Right lobe of liver (tissue), 6 donors: ENCODE data around the gene MEOX1. TPM values are rescaled to one million over a fixed set of nuclear protein-coding genes. Genes with fewer than 3 reads are reported as not detected.
A peak's percentile ranks its signal among the peaks of the same experiment; 100 is the strongest.

Experiments
- ATAC-seq, 4 donors: fragments of 200-7000 bp; cut with Tn5 transposase; one replicate each; pipeline ENCODE4 v1.9.1; 2020; ENCODE audit warnings: mild to moderate bottlenecking in 4 of 4, moderate library complexity in 4 of 4
- DNase-seq, 3 donors: peaks; one replicate each; pipeline ENCODE4 v3.0.0-alpha.2; 2020
- H3K27ac ChIP-seq, 3 donors: fragments of 200-600 bp; one replicate each; pipeline ENCODE4 v1.8.0; 2022
- H3K27me3 ChIP-seq, 2 donors: fragments of 200-600 bp; one replicate each; pipeline ENCODE4 v1.8.0; 2022
- H3K36me3 ChIP-seq, 4 donors: fragments of 200-600 bp; sonication (generic) in 1 of 4; one replicate each; pipeline versions ENCODE4 v1.5.1 to v1.8.0; 2017 to 2022; ENCODE audit warnings: control low read depth in 1 of 4
- H3K4me1 ChIP-seq, 4 donors: fragments of 200-600 bp; sonication (generic) in 1 of 4; one replicate each; pipeline versions ENCODE4 v1.5.1 to v1.8.0; 2017 to 2022; ENCODE audit warnings: control low read depth in 1 of 4
- H3K4me3 ChIP-seq, 3 donors: fragments of 200-600 bp; one replicate each; pipeline ENCODE4 v1.8.0; 2022
- H3K9me3 ChIP-seq, 4 donors: fragments of 200-600 bp; sonication (generic) in 1 of 4; one replicate each; pipeline versions ENCODE4 v1.5.1 to v1.8.0; 2017 to 2022; ENCODE audit warnings: control low read depth in 1 of 4
- CTCF ChIP-seq, 4 donors: fragments of 200-600 bp in 3 of 4; fragments of 450-650 bp in 1 of 4; IDR thresholded peaks; one replicate each; pipeline versions ENCODE4 v1.5.1 to v1.8.0; 2016 to 2022; ENCODE audit warnings: antibody characterized with exemption in 4 of 4, mild to moderate bottlenecking in 2 of 4
- POLR2A ChIP-seq: fragments of 450-650 bp; IDR thresholded peaks from one replicate; pipeline ENCODE4 v1.6.1; 2017; ENCODE audit warnings: antibody characterized with exemption, mild to moderate bottlenecking
- WGBS: methylation state at CpG from one replicate; pipeline ENCODE4 v1.1.6; 2018; ENCODE audit warnings: low coverage, low lambda C conversion rate; ENCODE audit not compliant: insufficient coverage; ENCODE audit errors: missing lambda C conversion rate; 5-methylcytosine and 5-hydroxymethylcytosine counted together
- intact Hi-C, 2 donors: fragments of 100-400 bp; cut with DNase I; formaldehyde crosslinking; loops; one replicate each; pipeline versions ENCODE4 v1.11.2 to v1.14.1; 2022
- total RNA-seq, 6 experiments: library from RNA; depleted of rRNA in 2 of 6; stranded (reverse); fragments of >200 nt in 2 of 6; fragmentation: NEBNext Ultra II Directional in 3 of 6; extraction: Animal tissue kit (Norgen Biotek cat#: 25700) in 3 of 6; gene quantifications; one replicate each; pipeline versions ENCODE4 v1.1.0 to v1.2.4, GENCODE V29; 2016 to 2023
- donor health status: DM: no; HTN: yes; CAD: no.
- donor health status: DM: no; HTN: no; CAD: no.
- donor health status: DM: no; HTN: no; CAD: no.
- donor health status: DM: no; HTN: yes; CAD: no.
- donor health status: DM: no; HTN: yes; CAD: no.

The MEOX1 gene
- total RNA-seq, 6 experiments from 2014 or later = 0.11 TPM; not detected in 5

- DNase-seq (no peak), ATAC-seq (no peak)
- Histone ChIP-seq H3K9me3 (no peaks in the 10 kb centered on the region), H3K36me3 (no peaks in the 10 kb centered on the region), H3K4me1 (no peaks in the 10 kb centered on the region), H3K27me3 (no peaks in the 10 kb centered on the region), H3K4me3 (no peak overlapping the region), H3K27ac (no peak overlapping the region)
- intact Hi-C loops = no loop called here
- no peak for TF ChIP-seq POLR2A
- TF ChIP-seq CTCF (IDR thresholded peaks at IDR 0.05) = no peak
- 72% methylated on average over 5 of the region's 5 CpGs for WGBS
Measured at GRCh38 chr17:43706235-43706634, 44.5 kb upstream of the MEOX1 start.

- no peak overlapping the region for H3K27ac ChIP-seq
- no peaks in the 10 kb centered on the region for H3K9me3 ChIP-seq
- TF ChIP-seq POLR2A (no peak), CTCF (IDR thresholded peaks at IDR 0.05) (no peak)
- H3K27me3 ChIP-seq = no peaks in the 10 kb centered on the region
- H3K4me3 ChIP-seq = no peak overlapping the region
- ATAC-seq (no peak), DNase-seq (no peak)
- intact Hi-C loops = no loop called here
- no peaks in the 10 kb centered on the region for H3K36me3 ChIP-seq
- H3K4me1 ChIP-seq = no peaks in the 10 kb centered on the region
- WGBS = 89% methylated on average over 3 of the region's 3 CpGs
Measured at GRCh38 chr17:43703630-43704029, 41.9 kb upstream of the MEOX1 start.

GRCh38 chr17:43702637-43703036 is 40.9 kb upstream of the MEOX1 start:
- WGBS = 83% methylated on average over 4 of the region's 4 CpGs
- TF ChIP-seq CTCF (IDR thresholded peaks at IDR 0.05) = no peak
- no peak for TF ChIP-seq POLR2A
- intact Hi-C loops = no loop called here
- H3K36me3 ChIP-seq = no peaks in the 10 kb centered on the region
- H3K27ac ChIP-seq = no peak overlapping the region
- H3K4me3 ChIP-seq = no peak overlapping the region
- H3K4me1 ChIP-seq = no peaks in the 10 kb centered on the region
- no peaks in the 10 kb centered on the region for H3K9me3 ChIP-seq
- no peak for ATAC-seq
- DNase-seq = no peak
- H3K27me3 ChIP-seq = no peaks in the 10 kb centered on the region

GRCh38 chr17:43701318-43701743 is 39.6 kb upstream of the MEOX1 start:
- no peaks in the 10 kb centered on the region for H3K36me3 ChIP-seq
- H3K27me3 ChIP-seq = no peaks in the 10 kb centered on the region
- ATAC-seq = peak in 2 of 4 donors; percentile 21 to 31
- intact Hi-C loops = no loop called here
- no peaks in the 10 kb centered on the region for H3K9me3 ChIP-seq
- TF ChIP-seq CTCF (IDR thresholded peaks at IDR 0.05) (no peak), POLR2A (no peak)
- no peak overlapping the region for H3K27ac ChIP-seq
- WGBS = 37% methylated on average over 5 of the region's 16 CpGs
- no peak for DNase-seq
- no peak overlapping the region for H3K4me3 ChIP-seq
- no peaks in the 10 kb centered on the region for H3K4me1 ChIP-seq

- H3K4me3 ChIP-seq = no peak overlapping the region
- TF ChIP-seq POLR2A (no peak), CTCF (IDR thresholded peaks at IDR 0.05) (no peak)
- H3K9me3 ChIP-seq = no peaks in the 10 kb centered on the region
- H3K36me3 ChIP-seq = no peaks in the 10 kb centered on the region
- intact Hi-C loops = loop anchor here in 1 of 2 donors (10.0 kb wide), 1 partner anchor 145 kb away; the partner anchor contains the start of gene CD300LG
- DNase-seq (no peak), ATAC-seq (no peak)
- no peak overlapping the region for H3K27ac ChIP-seq
- WGBS = 78% methylated on average over 3 of the region's 3 CpGs
- H3K4me1 ChIP-seq = no peaks in the 10 kb centered on the region
- H3K27me3 ChIP-seq = no peaks in the 10 kb centered on the region
Measured at GRCh38 chr17:43699438-43699756, 37.7 kb upstream of the MEOX1 start.
